ENCODE measurements around the gene ING1.
"Not testable (repeated sequence)": the region's sequence is repeated elsewhere in the genome, so short reads cannot be mapped to it uniquely, and the experiment has no call there.

ING1 gene

DNA sequence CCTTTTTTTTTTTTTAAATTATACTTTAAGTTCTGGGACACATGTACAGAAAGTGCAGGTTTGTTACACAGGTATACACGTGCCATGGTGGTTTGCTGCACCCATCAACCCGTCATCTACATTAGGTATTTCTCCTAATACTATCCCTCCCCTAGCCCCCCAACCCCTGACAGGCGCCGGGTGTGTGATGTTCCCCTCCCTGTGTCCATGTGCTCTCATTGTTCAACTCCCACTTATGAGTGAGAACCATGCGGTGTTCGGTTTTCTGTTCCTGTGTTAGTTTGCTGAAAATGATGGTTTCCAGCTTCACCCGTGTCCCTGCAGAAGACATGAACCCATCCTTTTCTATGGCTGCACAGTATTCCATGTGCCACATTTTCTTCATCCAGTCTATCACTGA lies 17.7 kb upstream of the ING1 start:
- not testable (repeated sequence) for DNase-seq

DNA sequence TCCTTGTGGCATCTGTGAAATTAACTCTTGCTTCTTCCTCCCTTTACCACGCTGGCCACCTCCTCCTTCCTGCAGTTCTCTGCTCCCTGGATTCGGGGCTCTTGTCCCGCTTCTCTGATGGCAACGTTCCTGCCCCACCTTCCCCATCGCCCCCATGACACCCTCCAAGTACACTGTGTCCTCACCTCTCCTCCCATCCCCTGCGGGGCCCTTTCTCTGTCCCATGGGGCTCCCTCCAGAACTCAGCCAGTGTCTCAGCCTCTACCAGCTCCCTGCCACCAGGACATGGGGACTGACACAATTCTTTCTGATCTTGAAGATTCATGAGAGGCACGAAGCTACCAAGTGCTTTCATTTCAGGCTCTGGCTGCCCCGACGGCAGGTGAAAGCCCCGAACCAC lies 16.7 kb upstream of the ING1 start:
- no peak for DNase-seq

DNA sequence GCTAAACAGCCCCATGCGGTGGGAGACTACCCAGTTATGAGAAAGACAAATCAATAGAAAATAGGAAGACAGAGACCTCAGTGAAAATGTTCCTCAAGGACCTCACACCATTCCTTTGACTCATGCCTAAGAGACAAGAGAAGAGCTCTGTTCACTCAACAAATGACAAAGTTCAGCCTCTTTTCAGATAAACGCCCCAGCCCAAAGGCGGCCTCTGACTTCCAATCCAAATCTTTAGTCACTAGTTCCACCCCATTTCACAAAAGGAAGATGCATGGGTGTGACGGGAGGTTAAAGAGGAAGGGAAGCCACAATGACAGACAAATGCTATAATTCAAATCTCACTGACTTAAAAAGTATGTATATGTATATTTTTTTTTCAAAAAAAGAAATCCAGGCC lies 15.7 kb upstream of the ING1 start:
- DNase-seq, result no peak

DNA sequence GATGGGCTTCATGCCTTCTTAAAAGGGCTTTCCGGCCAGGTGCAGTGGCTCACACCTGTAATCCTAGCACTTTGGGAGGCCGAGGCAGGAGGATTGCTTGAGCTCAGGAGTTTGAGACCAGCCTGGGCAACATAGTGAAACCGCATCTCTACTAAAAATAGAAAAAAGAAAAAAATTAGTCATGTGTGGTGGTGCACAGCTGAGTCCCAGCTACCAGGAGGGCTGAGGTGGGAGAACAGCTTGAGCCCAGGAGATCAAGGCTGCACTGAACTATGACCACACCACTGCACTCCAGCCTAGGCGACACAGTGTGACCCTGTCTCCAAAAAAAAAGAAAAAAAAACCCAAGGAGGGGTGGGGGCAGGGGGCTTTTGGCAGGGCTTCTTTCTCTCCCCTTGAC lies 14.8 kb upstream of the ING1 start:
- no peak for DNase-seq

DNA sequence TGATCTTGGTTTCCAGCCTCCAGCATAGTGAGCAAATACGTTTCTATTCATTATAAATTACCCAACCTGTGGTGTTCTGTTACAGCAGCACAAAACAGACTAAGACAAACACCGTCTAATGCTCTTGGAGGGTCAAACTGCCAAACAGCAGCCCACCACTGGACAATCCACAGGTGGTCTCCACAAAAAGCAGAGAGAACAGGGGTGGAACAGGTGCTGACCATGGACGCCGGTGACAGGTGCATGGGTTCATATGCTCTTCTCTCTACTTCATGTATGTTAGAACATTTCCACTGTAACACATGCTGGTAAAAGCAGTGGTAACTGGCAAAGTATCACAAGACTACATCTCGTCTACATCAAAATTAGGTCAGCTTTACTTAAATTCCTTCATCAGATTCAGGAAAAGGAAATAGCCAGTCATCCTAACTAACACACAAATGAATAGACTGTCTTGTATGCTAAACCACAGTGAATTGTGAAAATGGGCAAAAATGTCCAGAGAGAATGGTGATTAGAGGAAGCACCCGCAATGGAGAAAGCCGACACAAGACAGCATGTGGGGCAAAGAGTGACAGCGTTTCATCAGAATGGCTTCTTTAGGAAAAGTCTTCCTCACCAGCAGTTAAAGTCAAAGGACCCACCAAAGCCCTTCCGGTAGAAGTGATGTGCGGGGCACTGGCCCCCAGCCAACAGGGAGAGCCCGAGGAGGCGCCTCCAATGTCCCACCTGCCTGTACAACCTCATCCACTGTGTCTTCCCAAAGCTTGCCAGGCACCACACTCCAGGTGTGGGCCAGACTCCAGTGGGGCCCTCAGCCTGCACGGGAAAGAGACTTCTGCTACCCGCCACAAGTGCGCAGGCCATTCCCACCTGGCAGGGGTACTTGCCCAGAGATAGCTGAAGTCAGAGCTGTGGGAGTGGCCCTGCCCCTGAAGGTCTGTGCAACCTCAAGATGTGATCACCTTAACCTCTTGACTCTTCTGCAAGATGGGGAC lies 14.1 kb upstream of the ING1 start:
- DNase-seq, result no peak

DNA sequence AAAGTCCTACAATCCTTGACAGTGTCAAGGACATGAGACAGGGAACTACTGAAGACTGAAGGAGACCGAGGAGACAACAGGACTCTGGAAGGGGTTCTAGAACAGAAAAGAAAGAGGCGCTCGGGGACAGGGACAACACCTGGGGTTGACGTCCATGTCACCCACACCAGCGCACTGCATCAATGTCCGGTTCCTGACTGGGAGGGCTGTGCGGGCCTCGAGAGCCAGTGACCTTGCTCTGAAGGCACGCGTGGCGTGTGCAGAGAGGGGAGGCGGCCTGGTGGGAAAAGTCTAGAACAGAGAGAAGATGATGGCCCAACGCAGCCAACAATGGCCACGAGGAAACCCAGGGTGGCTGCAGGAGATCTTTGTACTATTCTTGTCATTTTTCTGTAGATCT lies 13.3 kb upstream of the ING1 start:
- no peak for DNase-seq

DNA sequence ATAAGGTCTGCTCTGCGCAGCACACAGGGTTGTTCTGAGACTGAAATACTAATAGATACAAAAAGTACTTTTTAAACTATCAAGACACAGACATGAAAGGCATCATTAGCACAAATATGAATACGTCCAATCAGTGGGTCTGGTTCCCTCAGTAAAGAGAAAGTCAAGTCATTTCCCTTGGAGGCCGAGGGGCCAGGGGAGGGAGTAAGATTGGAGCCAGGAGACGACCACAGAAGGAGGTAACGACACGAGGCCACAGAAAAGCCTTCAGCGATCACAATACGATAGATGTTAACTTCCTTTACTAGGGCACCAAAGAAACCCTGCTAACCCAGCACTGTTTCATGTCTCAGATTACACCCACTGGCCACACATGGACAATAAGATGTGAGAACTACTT lies 12.9 kb upstream of the ING1 start:
- DNase-seq, result no peak

DNA sequence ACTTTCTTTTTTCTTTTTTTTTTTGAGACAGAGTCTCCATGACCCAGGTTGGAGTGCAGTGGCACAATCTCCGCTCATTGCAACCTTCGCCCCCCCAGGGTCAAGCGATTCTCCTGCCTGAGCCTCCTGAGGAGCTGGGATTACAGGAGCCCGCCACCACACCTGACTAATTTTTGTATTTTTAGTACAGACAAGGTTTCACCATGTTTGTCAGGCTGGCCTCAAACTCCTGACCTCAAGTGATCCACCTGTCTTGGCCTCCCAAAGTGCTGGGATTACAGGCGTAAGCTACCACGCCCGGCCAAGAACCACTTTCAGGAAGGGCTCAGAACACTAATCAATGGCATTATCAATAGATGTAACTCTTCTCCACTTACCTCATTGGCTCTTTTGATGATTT lies 12.4 kb upstream of the ING1 start:
- not testable (repeated sequence) for DNase-seq

DNA sequence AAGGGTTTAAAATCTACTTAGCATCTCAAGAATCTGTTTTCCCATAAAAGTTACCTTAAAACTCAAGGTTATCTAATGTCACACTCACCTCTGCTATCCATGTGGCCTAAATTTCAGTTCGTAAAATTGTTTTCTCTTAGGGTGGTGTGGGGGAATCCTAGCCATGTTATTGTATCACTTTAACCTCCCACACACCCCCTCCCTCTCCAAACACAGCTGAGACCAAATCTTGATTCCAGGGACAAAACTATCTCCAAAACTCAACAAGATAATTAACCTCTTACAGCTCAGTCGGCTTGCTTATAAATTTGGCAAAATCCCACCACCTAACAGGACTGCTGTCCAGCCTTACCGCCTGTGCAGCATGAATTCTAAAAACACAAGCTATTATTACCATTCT lies 11.4 kb upstream of the ING1 start:
- no peak for DNase-seq

DNA sequence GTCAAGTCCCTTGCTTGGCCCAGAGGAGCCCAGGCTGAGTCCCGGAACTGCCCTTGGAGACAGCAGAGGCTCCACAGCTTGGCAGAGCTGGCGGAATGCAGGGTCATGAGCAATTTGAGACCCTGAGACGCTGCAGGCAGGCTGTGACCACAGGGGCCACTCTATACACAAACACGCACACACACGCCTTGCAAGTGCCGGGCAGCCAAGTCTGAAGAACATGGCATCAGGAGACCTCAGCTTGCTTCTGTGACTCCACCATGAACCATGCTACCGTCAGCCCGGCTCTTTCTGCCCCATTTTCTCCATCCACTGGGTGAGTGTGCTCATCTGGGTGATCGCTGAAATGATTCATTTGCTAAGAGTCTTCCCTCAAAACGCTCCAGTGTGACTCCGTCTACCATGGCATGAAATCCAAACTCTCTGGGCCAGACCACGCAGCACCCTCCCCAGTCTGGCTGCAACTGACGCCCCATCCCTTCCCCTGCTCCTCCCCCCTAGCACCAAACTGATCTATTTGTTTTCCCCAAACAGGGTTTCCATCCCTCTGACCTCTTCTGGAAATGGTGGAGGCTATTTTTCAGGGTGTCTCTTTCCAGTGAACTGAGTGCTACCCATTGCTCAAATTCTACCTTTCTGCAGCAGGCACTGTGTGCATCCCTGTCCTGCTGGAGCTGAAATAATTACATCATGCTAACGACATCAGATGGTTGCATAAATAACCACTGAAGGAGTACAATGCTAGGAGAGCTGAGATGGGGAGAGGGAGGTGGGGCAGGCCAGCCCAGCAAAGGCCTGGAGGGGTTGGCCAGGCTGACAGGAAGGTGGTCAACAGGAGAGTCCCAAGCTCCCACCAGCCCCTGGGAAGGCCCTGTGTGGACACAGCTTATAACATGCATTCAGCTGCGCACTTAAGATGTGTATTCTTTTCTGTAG lies 10.6 kb upstream of the ING1 start:
- DNase-seq, result no peak

DNA sequence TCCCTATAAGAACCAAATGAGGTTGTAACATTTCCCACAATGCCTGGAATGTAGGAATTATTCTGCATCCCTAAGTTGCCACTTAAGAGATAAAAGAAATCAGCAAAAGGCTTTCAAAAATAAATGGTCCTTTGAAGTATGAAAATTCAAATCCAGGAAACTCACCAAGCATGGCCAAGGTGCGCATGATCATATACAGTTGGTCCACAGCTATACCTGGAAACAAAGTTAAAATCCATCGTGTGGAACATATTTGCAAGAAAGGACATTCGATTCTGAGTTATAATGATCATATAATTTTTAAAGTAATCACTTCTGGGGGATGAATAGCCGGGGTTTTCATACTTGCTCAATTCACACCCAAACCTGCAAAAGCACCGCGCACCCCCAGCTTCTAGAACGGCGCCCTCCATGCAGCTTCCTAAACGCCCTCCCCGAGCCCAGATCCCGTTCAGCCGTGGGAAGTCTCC lies 8.1 kb upstream of the ING1 start:
- no peak for DNase-seq

DNA sequence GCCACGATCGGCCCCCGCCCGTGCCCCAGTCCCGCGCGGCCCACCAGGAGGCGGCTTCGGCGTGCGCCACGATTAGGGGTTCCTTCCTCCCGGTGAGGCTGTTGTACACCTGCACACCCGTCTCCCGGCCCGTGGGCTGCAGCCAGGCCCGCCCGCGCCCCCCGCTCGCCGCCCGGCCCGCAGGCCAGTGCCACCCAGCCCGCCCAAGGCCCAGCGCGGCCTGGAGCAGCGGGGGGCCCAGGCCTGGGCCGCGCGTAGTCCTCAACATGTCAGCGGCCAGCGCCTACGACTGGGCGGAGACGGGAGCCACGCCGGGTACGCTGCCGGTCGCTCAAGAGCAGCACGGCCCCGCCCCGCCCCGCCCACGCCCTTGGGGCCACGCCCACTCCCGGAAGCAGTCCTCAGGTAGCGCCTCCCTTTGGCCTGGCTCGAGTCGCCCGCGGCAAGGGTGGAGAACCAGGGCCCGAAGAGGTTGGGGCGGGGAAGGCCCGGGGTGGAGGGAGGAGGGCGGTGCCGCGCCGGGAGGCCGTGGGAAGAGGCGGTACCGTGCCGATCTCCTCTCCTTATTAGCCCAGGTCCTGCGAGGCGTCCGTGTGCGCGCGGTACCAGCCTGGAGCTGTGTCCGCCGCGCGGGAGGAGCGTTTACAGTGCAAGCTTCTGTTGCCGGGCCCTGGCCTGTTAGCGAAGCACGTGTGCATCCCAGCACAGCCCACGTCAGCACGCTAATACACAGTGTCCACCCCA lies 7.5 kb upstream of the ING1 start, which contains the start of gene CARS2:
CARS2 (minus strand) TSS at position 291 of the 744 bp plus-strand sequence; CDS start at position 268, 23 bp downstream.
- peak; percentile 99 for DNase-seq

DNA sequence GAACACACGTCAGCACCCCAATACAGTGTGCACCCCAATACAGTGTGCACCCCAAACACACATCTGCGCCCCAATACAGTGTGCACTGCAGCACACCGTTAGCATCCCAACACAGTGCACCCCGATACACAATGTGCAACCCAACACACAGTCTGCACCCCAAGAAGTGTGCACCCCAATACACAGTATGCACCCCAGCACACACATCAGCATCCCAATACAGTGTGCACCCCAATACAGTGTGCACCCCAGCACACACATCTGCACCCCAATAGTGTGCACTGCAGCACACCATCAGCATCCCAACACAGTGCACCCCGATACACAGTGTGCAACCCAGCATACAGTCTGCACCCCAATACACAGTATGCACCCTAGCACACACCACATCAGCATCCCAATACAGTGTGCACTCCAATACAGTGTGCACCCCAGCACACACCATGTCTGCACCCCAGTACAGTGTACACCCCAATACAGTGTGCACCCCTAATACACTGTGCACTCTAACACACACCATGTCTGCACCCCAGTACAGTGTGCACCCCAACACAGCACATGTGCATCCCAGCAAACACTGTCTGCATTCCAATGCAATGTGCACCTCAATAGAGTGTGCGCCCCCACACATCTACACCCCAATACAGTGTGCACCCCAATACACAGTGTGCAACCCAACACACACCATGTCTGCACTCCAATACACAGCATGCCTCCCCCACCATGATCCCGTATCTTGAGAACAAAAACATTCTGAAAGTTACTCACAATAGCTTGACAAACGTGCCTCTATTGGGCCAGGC lies 6.7 kb upstream of the ING1 start:
- peak; percentile 44 for DNase-seq

DNA sequence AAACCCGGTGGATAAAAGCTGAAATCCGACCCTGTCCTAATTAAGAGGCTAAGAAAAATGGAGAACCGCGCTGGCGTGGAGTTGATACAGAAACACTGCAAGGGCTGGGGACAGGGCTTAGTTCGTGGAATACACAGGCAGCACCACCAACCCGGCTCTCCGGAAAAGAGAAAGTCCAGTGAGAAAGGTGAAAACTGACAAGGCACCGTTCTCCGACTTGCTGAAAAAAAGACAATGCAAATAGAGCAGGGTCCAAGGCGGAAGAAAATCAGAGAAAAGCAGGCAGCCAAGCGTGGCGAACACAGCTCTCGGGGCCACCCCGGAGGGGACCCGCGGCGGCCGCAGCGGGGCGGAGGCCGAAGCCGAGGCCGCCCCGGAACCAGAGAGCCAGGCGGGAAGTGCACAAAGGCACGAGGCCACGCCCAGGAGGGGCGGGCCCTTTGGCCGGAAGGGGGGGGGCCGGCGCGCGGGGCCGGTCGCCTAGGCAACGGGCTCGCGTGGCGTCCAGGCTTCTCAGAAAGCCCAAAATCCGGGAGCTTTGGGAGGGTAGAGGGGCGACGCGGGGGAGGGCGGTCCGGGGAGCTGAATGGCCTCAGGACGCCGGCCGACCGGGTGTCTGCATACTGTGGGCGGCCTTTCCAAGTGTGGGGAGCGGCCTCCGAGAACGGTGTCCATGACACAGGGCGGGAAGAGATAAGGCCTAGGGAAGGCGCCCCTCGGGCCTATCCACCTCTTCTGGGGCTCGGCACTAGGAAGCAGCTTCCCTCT lies 1.2 kb upstream of the ING1 start:
- peak; percentile 96 for DNase-seq

DNA sequence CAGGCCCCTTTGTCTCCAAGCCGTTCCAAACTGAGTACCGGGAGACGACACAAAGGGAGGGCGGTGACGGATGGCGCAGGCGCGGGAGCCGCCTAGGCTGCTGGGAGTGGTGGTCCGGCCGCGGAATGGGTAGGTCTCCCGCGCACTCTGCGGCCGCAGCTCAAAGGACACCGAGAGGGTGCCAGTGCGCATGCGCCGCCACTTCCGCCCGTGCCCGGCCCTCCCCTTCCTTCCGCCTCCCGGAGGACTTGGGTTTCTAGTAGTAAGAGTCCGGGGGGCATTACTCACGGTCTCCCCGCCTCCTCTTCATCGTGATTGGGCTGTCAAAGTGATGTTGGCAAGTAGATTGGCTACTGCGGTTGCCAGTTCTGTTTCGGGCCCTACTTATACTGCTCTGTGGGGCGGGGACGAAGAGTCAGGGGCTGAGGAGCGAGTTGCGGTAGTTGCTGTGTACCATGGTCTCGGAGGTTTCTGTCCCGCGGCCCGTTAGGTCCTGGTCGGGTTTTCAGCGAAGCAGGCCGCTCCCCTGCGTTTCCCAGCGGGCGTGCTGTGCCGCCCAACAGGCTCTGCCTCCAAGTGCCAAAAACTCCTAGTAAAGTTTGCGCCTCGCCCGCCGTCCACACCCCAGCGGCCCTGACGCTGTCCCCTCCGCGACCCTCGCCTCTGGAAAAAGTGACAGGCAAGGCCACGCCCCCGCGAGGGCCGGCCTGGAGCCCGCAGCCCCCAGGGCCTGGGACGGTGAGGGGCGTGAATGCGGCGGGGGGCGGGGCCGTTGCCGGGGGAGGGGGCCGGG lies 455 bp upstream of the ING1 start:
- DNase-seq, result peak; percentile 100

DNA sequence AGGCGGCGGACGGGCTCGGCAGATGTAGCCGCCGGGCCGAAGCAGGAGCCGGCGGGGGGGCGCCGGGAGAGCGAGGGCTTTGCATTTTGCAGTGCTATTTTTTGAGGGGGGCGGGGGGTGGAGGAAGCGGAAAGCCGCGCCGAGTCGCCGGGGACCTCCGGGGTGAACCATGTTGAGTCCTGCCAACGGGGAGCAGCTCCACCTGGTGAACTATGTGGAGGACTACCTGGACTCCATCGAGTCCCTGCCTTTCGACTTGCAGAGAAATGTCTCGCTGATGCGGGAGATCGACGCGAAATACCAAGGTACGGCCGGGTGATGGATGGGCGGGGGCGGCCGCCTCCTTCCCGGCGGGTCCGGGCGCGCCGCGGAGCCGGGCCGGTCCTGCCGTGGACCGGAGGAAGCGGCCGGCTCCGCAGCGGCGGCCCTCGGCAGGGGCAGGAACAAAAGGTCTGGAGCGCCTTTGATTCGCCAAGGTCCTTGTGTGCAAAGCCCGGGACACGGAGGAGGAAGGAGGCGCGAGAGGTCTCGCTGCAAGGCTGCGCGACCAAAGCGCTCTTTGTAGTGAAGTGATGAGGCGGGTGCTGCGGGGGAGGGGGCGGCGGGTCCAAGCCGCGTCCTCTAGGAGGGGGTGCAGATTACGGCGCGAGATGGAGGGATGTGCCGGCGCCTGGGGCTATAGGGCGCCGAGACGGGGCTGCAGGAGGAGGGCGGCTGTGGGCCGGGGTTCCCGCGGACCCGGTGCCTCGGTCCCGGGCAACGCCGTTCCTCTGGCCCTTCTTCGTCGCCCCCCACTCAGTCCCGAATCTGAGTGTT lies 689 bp downstream of the ING1 start:
- peak; percentile 77 for DNase-seq

DNA sequence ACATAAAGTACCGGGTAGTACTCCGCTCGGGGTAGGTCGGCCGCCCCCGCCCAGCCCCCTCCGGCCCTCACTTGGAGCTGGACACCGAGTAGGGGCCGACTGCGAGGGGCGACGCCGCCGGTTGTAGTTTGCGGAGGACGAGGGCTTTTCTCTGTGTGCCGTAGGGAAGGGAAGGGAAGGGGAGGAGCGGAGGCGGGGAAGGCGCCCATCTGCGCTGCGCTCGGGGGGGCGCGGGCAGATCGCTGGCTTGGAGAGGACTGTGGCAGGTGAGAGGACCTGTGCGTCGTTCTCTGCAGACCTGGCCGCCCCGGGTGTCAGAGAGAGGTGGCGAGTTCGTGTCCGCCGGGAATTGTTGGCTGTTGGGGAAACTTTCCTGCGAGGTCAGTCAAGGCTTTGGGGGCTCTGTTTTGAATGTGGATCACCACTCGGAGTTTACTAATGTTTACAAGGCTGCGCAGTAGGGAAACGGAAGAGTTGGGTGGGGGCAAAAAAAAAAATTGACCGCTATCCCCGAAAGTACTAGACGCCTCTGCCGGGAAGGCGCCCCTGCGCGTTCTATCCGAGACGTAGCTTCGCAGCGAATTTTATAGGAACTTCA lies 1.4 kb downstream of the ING1 start:
- peak; percentile 81 for DNase-seq

DNA sequence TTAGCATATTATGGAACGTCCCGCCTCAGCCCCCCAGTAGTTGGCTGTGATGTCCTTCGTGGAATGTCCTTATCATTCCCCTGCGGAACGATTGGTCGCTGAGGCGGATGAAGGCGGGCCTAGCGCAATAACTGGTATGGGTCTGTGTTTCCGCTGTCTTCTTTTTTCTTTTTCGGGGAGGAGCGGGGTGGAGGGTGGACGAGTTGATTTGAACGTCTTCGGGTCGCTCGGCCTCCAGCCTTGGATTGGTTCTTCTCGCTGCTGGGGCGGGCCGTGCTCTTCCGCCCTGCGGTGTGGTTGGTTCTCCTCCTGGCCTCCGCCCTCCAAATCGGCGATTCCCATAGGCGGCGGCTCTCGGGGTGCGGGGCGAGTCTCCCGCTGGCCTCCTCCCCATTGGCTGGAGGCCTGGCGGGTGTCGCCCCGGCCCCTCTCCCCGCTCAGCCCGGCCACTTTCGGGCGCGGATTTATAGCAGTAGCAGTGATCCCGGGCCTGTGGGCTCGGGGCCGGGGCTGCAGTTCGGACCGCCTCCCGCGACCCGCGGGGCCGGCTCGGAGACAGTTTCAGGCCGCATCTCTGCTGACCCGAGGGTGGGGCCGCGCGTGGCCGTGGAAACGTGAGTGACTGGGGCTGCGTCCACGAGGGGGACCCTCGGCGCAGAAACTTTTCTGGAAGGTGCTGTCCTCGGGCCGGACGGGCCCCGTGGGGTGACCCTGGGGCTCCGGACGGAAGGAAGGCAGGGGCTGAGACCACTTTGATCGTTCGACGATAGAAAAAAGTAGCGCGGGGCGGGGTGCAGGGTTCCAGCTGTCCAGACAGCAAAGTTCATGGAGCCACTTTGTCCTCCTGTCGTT lies 2.1 kb downstream of the ING1 start:
- DNase-seq, result peak; percentile 100

All from NCI-H82 (cell line).